ENCODE data around the gene EXOC4.
"Not testable (repeated sequence)": the region's sequence is repeated elsewhere in the genome, so short reads cannot be mapped to it uniquely, and the experiment has no call there.

The EXOC4 gene

GRCh38 chr7:134060874-134061273 is 808.0 kb downstream of the EXOC4 start:
- no peak for DNase-seq

GRCh38 chr7:134062460-134062859 is 809.6 kb downstream of the EXOC4 start:
- DNase-seq, result no peak

GRCh38 chr7:134065415-134065814 is 812.5 kb downstream of the EXOC4 start:
- DNase-seq, result no peak

GRCh38 chr7:134067164-134067563 is 814.3 kb downstream of the EXOC4 start:
- DNase-seq, result no peak

- no peak for DNase-seq
Measured at GRCh38 chr7:134068670-134069069, 815.8 kb downstream of the EXOC4 start.

GRCh38 chr7:134069187-134069586 is 816.3 kb downstream of the EXOC4 start:
- DNase-seq, result no peak

GRCh38 chr7:134070673-134071072 is 817.8 kb downstream of the EXOC4 start:
- DNase-seq, result no peak

GRCh38 chr7:134071355-134072331 is 818.8 kb downstream of the EXOC4 start:
- DNase-seq, result no peak

- DNase-seq, result peak; percentile 79
Measured at GRCh38 chr7:134073276-134073675, 820.4 kb downstream of the EXOC4 start.

GRCh38 chr7:134075799-134076198 is 822.9 kb downstream of the EXOC4 start:
- DNase-seq, result no peak

GRCh38 chr7:134077560-134077959 is 824.7 kb downstream of the EXOC4 start:
- not testable (repeated sequence) for DNase-seq

GRCh38 chr7:134078991-134079390 is 826.1 kb downstream of the EXOC4 start:
- DNase-seq, result no peak

- DNase-seq, result no peak
Measured at GRCh38 chr7:134081695-134082094, 828.8 kb downstream of the EXOC4 start.

- DNase-seq, result no peak
Measured at GRCh38 chr7:134083766-134084487, 831.0 kb downstream of the EXOC4 start.

GRCh38 chr7:134084488-134085144 is 831.7 kb downstream of the EXOC4 start:
- DNase-seq, result no peak

GRCh38 chr7:134085311-134085710 is 832.4 kb downstream of the EXOC4 start:
- no peak for DNase-seq

- no peak for DNase-seq
Measured at GRCh38 chr7:134086998-134087735, 834.3 kb downstream of the EXOC4 start.

- DNase-seq, result no peak
Measured at GRCh38 chr7:134088199-134088598, 835.3 kb downstream of the EXOC4 start.

- DNase-seq, result no peak
Measured at GRCh38 chr7:134089446-134089845, 836.6 kb downstream of the EXOC4 start.

GRCh38 chr7:134098072-134098471 is 845.2 kb downstream of the EXOC4 start:
- DNase-seq, result no peak

GRCh38 chr7:134101716-134102115 is 848.8 kb downstream of the EXOC4 start:
- no peak for DNase-seq

- DNase-seq, result no peak
Measured at GRCh38 chr7:134104166-134104565, 851.3 kb downstream of the EXOC4 start.

- no peak for DNase-seq
Measured at GRCh38 chr7:134105841-134106240, 853.0 kb downstream of the EXOC4 start.

All from NCI-H526 treated with DMSO at 0.1 percent for 48 hours (cell line).